Kidney tubule cell (primary cell): ENCODE data around the gene TMEM238.
"Not testable (repeated sequence)": the region's sequence is repeated elsewhere in the genome, so short reads cannot be mapped to it uniquely, and the experiment has no call there.

Experiments
- DNase-seq: peaks from one replicate; pipeline ENCODE4 v3.0.0-alpha.2; 2018; ENCODE audit warnings: low spot score

The TMEM238 gene, protein sequence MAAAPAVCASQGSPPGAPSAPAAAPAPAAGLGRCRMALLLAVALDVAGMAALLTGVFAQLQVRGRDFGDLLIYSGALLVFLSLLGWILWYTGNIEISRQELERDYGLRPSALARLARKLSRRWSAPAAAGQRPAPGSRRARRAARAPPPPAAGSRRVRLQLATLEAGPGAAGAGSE

DNA sequence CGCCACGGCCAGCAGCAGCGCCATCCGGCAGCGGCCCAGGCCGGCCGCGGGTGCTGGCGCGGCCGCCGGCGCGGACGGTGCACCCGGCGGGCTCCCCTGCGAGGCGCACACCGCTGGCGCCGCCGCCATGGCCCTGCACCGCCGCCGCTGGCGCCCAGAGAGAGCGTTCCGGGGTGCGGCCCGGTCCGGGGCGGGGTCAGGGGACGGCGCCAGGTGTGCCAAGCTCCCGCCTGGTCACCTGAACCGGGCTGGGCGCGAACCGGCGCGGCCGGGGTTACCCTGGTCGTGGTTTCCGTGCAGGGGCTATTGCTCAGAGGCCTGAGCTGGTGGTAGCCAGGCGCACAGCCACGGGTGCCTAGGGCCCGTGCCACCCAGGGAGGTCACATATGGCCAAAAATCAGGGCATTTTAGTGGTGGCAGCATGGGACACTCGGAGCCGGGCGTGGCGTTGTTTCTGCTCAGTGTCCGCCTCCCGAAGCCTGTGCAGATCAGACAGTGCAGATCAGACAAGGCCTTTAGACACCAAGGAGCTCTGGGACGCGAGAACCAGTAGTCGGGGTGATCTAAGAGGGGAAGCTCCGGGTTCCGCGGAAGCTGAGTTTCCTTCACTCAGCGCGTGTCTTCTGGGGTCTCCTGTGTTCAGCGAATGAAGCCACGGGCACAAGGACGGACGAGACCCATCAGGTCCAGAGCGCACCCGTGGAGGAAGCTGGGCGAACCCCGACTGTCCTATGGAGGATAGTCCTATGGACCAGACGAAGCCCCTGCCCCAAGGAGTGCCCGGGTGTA, at the start of gene TMEM238:
Gene TMEM238, minus strand, starts transcription at position 162 of the 789 bp plus-strand sequence. Its CDS starts 33 bp downstream, at position 129.
- DNase-seq: peak; percentile 51

DNA sequence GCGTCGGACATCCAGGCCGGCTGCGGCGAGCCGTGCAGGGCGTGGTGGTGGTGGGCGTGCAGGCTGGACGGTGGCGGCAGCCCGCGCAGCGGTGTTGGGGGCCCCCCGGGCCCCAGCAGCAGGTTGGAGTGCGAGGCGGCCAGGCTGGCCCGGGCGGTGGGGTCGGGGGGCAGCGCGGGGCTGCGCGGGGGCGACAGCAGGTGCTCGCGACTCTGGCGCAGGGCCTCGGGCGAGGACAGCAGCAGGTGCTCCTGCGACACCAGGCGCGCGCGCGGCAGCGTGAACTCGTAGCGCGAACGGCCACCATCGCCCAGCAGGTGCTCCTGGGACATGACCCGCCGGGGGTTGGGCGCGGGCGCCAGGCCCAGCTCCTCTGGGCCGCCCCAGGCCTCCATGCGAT, 49.2 kb upstream of the TMEM238 start:
- no peak for DNase-seq

DNA sequence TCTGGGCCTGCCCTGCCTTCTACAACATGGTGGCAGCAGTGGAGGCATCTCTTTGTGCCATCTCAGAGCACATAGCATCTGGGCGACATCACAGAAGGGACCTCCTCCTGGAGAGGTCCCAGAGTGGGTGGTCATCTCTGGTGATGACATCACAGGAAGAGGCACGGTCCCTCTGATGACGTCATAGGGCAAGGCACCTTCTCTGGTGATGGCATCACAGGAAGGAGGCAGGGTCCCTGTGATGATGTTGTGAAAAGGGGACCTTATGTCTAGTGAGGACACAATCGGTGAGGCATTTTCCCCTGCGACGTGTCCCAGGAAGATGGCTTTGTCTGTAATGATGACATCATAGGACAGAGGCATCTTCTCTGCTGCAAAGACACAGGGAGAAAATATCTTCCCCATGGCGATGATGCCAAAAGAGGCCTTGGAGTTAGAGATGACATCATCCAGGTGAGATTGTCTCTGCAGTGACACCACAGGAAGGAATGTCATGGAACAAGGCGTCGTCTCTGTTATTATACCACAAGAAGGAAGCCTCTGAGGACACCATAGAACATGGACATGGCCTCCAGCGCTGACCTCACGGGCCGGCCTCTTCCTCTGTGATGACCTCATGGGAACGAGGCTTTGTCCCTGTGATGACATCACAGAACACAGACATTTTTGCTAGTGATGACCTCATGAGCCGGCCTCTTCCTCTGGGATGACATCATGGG, 48.3 kb upstream of the TMEM238 start:
- DNase-seq: peak; percentile 26

DNA sequence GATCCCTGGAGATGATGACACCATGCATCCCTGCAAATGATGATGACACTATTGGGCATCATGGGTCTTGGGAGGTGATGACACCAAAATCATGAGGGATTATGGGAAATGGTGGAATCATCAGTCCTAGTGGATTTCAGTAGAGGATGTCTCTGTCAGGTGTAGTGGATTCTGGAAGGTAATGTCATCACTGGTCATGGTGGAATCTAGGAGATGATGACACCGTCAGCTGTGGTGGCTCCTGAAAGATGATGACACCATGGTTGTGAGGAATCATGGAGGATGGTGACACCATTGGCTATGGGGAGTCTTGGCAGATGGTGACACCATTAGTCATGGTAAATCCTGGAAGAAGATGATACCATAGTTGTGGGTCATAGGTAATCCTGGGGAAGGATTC, 47.1 kb upstream of the TMEM238 start:
- no peak for DNase-seq

DNA sequence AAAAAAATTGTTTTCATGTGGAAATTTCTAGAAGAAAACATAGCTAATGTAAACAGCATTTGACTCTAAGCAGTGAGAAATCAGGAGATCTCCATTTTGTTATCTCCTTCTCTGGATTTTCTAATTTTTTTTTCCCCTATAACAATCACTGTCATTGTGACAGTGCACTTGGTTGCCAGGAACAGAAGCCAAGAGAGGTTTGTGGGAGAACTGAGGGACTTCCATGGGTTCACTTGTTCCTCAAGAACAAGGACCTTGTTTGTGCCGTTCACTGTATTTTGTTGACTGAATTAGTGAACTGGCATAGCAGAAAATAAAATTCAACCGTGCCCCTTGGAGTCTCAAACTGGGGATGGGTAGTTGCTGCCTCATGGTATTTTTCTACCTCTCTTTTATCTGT, 42.0 kb upstream of the TMEM238 start:
- no peak for DNase-seq

DNA sequence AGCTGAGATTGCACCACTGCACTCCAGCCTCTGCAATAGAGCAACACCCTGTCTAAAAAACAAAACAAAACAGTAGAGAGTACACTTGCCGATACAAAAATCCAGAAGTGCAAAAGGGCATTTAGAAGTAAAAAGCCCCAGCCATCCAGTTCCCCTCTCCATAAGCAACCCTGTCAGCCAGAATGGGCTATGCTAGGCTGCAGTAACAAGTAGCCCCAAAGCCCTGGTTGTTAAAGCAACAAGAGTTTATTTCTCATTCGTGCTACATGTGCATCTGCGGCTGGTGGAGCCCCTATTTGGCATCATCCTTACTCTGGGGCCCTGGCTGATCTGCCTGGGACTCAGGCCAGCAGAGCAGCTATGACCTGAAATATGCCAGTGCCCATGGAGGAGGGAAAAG, 40.4 kb upstream of the TMEM238 start:
- DNase-seq: no peak

DNA sequence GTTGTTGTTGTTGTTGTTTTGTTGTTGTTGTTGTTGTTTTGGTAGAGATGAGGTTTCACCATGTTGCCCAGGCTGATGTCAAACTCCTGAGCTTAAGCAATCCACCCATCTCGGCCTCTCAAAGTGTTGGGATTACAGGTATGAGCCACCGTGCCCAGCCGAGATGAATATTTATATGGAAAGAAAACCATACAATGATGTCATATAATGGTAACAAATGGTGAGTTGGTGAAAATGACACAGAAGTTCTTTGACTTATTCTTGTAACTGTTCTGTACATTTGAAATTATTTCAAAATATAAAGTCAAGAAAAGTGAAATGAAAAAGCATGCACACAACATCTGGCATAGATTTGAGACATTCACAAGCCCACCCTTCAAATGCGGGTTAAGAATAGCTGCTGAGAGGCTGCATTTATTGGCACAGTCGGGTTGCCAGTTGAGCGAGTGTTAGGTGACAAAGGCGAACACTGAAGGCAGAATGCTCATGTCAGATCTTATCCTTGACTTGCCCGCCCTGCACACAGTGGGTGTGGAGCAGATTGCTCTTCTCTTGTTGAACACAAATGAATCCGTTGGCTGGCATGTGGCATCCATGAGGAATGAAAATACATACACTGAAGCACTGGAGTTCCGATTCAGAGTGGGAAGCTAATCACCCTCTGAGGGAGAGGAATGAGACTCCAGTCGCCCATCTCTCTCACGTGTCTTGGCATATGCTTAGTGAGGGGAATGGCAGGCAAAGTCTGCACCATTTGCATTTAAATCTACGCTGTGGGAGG, 39.3 kb upstream of the TMEM238 start:
- DNase-seq: no peak

DNA sequence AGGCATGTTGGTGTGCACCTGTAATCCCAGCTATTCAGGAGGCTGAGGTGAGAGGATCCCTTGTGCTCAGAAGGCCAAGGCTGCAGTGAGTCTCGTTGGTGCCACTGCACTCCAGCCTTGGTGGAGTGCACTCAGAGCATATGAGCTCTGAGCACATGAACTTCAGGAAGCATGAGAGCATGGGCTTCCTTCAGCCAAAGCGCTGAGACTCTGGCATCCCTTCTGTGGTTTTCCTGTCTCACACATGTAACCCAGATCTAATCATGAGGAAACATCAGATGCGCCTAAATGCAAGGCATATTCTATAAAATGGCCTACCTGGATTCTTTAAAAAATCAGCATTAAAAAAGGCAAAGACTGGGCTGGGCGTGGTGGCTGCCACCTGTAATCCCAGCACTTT, 37.2 kb upstream of the TMEM238 start:
- not testable (repeated sequence) for DNase-seq

DNA sequence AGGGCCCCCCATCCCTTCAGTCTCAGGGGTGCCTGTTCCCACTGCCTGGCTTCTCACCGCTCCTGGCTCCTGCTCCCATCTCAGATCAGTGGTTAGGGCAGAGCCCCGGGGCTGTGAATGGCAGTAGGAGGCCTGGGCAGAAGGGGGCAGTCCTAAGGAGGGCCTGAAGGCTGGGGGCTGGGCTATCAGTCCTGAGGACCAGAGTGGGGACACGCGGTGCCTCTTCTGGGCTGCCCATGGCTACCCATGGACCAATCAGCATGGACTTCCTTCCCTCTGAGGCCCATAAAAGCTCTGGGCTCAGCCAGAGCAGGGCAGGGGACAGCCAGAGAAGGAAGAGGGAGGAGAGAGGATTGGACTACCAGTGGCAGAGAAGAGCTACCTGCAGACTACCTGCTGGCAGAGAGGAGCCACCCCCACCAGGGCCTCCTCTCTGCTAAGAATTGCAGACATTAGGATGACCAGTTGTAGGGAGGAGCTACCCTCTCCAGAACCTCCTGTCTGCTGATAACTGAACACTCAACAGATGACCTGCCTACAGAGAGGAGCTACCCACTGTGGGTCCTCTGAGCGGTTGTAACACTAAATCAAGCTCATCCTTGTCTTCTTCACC, 35.6 kb upstream of the TMEM238 start:
- DNase-seq: no peak

DNA sequence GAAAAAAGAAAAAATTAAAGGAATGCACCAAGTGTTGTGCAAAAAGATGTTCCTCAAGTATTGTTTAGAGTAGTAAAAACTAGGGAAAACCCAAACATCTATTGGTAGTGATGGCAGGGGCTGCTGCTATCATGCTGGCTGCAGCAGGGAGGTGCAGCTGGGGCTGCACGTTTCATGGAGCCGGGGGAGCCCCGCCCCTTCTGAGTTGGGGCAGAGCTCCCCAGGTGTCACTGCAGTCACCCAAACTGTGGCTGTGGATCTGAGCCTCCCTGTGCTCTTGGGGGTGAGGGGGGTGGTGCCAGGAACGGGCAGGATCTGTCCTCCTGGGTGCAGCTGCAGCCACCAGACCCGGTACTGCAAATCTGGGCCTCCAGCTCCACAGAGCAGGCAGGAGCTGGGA, 35.0 kb upstream of the TMEM238 start:
- DNase-seq: no peak

DNA sequence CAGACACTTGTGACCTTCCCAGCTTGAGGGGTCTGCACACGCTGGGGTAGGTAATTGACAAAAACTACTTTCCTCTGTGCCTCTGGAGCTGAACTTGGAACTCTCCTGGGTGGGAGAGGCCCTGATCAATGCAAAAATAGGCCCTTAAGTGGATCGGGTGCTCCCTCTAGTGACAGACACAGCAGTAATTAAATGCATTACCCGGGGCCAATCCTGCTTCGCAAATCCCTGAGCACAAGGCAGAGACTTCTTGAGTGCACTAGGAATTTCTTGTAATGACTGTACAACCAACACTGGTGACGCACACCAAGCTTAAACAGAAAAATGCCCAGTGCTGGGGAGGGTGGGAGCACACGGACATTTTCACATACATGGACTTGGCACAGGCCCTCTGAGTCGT, 34.1 kb upstream of the TMEM238 start:
- DNase-seq: peak; percentile 83

DNA sequence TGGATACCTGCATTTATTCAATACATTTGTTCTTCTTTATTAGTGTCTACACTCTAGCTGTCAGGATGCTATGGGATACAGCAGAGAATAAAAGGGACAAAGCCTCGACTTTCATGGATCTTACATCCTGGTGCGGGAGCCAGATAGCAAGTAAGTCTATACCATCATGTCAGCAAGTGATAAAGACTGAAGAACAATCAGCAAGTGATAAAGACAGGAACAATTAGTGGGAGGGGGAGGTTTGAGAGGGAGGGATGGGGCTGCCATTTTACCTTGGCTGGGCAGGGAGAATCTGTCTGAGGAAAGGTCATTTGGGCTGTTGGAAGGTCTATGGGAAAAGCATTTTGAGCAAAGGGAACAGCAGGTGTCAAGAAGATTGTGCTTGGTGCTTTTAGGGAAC, 26.1 kb upstream of the TMEM238 start:
- no peak for DNase-seq

DNA sequence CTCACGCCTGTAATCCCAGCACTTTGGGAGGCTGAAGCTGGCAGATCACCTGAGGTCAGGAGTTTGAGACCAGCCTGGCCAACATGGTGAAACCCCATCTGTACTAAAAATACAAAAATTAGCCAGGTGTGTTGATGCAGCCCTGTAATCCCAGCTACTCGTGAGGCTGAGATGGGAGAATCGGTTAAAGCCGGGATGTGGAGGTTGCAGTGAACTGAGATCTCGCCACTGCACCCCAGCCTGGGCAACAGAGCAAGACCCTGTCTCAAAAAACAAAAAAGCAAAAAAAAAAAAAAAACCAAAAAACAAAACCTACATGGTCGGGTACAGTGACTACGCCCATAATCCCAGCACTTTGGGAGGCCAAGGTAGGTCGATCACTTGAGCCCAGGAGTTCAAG, 25.1 kb upstream of the TMEM238 start:
- DNase-seq: not testable (repeated sequence)

DNA sequence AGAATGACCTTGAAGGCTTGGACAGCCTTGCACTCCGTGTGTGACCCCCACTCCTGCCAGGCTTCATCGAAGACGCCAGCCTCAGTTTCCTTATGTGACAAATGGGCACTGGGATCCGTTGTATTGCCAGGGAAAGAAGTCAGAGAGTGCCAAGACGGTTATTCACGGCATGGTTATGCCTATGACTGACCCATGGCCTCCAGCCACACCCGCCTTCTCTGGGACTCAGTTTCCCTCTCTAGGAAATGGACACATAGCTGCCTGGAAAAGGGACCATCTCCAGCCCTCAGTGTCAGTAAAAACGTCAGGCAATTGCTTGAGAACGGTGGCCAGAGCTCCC, 24.4 kb upstream of the TMEM238 start:
- no peak for DNase-seq

DNA sequence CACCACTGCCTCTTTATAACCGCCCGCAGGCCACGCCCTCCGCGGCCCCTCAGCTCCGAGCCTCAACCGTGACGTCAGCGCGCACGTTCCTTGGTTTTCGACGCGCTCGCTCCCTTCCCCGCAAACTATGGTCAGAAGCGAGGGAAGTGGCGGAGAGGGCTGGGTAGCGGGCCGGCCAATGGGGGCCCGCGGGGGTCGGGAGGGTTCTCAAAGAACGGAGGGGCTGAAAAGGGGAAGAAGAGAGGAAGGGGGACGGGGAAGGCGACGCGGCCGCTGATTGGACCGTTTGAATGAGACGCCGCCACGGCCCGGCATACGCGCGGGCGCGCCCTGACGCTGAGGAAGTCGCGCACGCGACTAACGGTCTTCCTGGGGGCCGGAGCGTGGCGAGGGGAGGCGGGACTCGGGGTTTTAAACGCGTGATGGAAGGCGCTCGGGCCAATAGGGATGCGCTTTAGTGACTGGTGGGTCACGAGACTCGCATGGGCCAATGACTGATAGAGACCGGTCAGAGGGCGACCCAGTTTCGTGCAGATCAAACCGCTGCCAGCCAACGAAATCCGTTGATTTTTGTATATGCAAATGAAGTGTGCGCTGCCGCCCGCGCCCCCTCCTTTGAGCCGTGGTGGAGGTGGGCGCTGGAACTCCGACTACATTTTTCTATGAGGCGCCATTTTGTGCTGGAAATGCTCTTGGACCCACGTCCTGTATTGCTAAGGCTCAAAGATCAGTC, 23.9 kb upstream of the TMEM238 start:
- DNase-seq: peak; percentile 99

DNA sequence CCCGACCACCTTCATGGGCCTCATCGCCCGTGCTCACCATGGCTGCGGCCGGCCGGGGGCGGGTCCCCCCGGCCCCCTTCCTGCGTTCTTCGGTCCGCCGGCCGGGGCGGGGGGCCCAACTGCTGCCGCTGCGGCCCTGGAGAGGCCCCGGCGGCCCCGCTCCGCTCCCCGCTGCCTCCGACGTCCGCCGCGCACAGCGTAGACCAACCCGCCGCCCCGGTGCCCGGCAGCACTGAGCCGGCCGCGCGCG, 23.4 kb upstream of the TMEM238 start, which contains the start of gene UBE2S:
Gene UBE2S, minus strand, starts transcription at position 239 of the 250 bp plus-strand sequence. Its CDS starts 199 bp downstream, at position 40.
- not testable (repeated sequence) for DNase-seq

DNA sequence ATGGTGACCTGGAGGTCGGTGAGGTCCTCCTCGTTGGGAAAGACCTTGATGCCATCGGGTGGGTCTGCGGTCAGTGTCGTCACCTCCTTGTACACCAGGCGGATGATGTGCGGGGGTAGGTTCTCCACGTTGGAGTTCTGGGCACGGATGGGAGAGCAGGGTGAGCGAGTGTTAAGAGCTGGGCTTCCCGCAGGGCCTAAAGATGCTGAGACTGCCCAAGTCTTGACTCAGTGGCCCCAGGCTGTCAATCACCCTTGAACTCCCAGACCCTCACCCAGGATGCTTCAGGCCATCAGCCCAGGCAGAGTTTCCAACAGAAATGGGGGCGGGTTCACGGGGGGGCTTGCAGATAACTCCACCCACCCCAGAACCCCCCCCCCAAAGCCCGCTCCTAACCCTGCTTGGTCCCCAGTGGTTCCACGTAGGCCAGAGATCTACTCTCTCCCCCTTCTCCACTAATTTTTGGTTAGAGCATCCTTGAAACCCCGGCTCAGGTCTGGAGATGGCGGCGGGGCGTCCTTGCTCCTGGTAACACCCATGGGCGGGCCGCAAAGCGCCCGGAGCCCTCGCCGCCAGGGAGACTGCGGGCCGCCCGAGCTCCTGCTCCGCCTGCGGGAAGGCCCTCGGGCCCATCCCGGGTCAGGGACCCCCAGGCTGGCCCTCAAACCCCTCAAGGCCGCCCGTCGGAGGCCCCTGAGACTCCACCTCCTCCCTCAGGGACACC, 22.9 kb upstream of the TMEM238 start:
- peak; percentile 35 for DNase-seq

DNA sequence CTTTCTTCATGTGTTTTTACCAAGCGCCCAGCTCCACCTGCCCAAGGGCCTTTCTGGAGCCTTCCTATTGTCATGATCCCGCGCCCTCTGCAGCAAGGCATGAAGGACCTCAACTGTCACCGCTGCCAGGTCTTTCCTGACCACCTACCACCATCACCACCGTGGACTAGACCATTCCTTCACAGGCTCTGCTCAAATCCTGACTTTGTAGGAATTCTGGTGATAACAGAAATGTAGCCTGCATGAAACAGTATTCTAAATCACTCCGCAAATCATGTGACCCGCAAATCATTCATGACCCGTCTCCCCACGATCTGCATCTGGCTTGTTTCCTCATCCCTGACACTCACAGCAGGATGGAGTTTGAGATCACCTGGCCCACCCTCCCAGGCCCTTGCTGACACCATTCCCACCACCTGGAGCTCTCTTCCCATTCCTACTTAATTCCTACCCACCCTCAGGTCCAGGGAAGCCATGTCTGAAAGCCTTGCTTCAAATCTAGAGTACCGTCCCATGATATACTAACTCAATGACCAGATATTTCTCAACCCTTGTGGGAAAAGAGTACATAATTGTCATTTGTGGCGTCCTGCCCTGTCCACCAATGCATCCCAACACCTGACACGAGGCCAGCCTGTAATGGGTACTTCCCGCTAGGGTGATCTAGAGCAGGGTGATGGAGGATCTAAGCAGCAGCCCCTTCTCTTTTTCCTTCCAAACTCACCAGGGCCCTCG, 22.2 kb upstream of the TMEM238 start:
- DNase-seq: no peak

DNA sequence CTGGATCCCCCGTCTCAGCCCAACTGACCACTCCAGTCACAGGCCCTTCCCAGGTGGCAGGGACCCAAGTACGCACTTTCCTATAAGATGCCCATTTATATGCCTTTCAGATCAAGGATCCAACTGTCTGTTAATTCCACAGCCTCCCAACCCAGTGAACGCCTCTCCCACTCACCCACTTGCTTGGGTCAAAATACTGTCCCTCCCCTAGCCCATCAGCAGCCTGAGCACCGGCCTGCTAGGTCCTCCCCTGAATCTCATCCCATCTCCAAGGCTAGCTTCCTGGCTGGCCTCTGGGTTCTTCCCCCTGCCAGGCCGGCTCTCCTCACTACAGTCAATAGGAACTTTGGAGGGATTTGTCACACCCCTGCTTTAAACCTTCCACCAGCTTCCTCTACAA, 21.5 kb upstream of the TMEM238 start:
- DNase-seq: no peak

DNA sequence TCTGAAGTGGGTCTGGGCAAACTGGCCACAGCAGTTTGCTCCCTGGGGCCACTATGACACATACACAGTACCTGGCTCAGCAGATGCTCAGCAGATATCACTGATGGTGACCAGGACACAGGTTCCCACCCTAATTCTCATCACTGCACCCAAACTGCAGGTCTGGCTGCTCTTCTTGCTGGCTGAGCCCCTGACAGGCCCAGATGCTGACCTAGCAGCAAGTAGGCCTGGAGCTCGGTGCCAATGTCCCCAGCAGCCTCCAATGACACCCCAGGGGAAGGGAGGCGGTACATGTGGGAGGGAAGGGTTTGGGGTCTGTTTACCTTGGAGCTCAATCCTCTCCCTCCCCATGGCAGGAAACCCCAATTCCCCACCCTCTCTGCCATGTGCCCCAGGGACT, 18.4 kb upstream of the TMEM238 start:
- DNase-seq: no peak
